T-helper 2 cell treated with Interferon-gamma antibody and Interleukin-4, amounts not matched to agents 5 μg/mL and 100 μg/mL, for 36 hours (primary cell): ENCODE results near the gene GOLGA8N.
"Not testable (repeated sequence)": the region's sequence is repeated elsewhere in the genome, so short reads cannot be mapped to it uniquely, and the experiment has no call there.

Experiments
- DNase-seq: peaks from one replicate; pipeline ENCODE4 v3.0.0; 2021; ENCODE audit warnings: low spot score
- H3K27ac Mint-ChIP-seq: one replicate; pipeline ENCODE4 v1.8.0; 2021; ENCODE audit warnings: mild to moderate bottlenecking, mixed read lengths
- H3K27me3 Mint-ChIP-seq: one replicate; pipeline ENCODE4 v1.8.0; 2021; ENCODE audit warnings: low read depth, mixed read lengths
- H3K36me3 Mint-ChIP-seq: one replicate; pipeline ENCODE4 v1.8.0; 2021; ENCODE audit warnings: low read depth, mixed read lengths
- H3K4me1 Mint-ChIP-seq: one replicate; pipeline ENCODE4 v1.8.0; 2021; ENCODE audit warnings: low read depth, mixed read lengths
- H3K4me3 Mint-ChIP-seq: one replicate; pipeline ENCODE4 v1.8.0; 2022; ENCODE audit warnings: mild to moderate bottlenecking, moderate library complexity, mixed read lengths
- H3K9me3 Mint-ChIP-seq: one replicate; pipeline ENCODE4 v1.8.0; 2021; ENCODE audit warnings: mixed read lengths

Gene GOLGA8N

DNA sequence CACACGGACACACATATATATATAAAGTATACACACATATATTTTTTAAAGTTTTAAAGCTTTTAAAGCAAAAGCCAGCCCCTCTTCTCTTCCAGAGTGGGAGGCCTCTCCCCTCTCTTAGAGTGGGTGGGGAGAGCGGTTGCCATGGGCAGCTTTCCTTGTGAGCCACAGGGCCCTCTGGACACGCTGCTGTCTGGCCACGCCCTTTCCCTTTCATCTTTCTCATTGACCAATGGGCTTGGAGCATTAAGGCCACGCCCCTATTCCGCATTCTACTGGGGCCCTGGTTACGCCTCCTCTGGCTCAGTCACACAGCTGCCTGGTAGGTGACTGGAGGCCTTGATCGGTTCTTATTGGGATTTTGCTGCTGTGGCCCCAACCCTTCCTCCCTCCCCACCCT, at the start of gene GOLGA8N:
GOLGA8N (plus strand) TSS at position 306 of the 400 bp plus-strand sequence.
- H3K27me3 Mint-ChIP-seq, result not testable (repeated sequence)

DNA sequence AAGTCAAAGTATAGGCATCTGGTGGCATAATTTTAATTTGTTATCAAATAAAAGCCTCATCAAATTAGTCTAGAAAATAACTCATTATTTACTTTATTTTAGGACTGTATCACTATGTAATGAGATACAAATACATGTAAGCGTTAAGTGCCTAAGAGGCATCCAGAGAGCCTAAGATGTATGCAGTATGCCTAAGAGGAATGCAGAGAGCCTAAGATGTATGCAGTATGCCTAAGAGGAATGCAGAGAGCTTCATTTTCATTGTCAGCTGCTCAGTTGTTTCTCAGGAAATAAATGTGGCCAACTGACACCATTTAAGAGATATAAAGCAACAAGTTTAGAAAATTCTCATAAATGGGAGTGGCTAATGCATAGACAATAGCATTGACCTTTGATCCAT, 49.8 kb upstream of the GOLGA8N start:
- not testable (repeated sequence) for H3K27me3 Mint-ChIP-seq, DNase-seq, H3K9me3 Mint-ChIP-seq, H3K36me3 Mint-ChIP-seq, H3K4me1 Mint-ChIP-seq, H3K4me3 Mint-ChIP-seq, H3K27ac Mint-ChIP-seq

More for the DNA sequence above, at the start of gene GOLGA8N:
- H3K36me3 Mint-ChIP-seq, DNase-seq, H3K27ac Mint-ChIP-seq, H3K4me3 Mint-ChIP-seq, H3K9me3 Mint-ChIP-seq, H3K4me1 Mint-ChIP-seq: not testable (repeated sequence)

DNA sequence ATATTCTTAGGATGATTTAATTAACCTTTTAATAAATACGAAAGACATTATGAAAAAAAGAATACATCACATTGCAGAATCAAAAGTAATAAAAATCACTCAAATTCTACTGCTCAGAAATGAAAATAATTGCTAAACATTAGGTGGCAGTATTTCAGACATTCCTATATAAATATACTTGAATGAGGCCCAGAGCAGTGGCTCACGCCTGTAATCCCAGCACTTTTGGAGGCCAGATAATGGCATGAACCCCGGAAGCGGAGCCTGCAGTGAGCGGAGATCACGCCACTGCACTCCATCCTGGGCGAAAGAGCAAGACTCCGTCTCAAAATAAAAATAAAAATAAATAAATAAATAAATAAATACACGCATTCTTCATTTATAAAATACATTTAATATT, 48.1 kb upstream of the GOLGA8N start:
- not testable (repeated sequence) for H3K4me1 Mint-ChIP-seq, H3K4me3 Mint-ChIP-seq, H3K27me3 Mint-ChIP-seq, H3K36me3 Mint-ChIP-seq, DNase-seq, H3K9me3 Mint-ChIP-seq, H3K27ac Mint-ChIP-seq

DNA sequence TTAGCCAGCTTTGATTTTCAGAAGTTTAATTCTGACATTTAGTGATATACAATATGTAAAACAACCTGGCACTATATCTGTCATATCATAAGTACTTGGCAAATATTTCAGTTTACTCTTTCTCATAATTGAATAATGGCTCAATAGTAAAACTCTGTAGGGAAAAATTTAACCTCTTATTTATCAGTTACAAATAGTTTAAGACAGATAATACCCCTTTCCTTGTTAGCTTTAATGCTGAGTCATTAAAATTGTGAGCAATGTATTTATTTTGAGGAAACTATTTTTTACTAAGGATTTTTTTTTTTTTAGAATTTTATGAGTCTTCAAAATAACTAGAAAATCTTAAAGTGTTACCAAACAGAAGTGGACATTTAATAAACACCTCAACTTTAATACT, 38.7 kb upstream of the GOLGA8N start:
- not testable (repeated sequence) for H3K27me3 Mint-ChIP-seq, H3K4me1 Mint-ChIP-seq, H3K9me3 Mint-ChIP-seq, H3K27ac Mint-ChIP-seq, DNase-seq, H3K4me3 Mint-ChIP-seq, H3K36me3 Mint-ChIP-seq

DNA sequence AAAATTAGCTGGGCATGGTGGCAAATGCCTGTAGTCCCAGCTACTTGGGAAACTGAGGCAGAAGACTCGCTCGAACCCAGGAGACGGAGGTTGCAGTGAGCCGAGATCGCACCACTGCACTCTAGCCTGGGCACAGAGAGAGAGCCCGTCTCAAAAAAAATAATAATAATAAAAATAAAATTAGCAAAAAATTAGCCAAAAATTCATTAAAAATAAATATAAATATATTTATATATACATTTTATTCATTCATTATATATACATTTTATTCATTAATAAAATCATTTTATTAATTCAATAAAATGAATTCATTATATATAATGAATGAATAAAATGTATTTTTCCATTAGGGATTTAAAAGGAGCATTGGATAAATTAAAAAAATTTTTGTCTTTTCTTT, 31.1 kb upstream of the GOLGA8N start:
- DNase-seq, H3K9me3 Mint-ChIP-seq, H3K36me3 Mint-ChIP-seq, H3K4me1 Mint-ChIP-seq, H3K4me3 Mint-ChIP-seq, H3K27me3 Mint-ChIP-seq, H3K27ac Mint-ChIP-seq: not testable (repeated sequence)

DNA sequence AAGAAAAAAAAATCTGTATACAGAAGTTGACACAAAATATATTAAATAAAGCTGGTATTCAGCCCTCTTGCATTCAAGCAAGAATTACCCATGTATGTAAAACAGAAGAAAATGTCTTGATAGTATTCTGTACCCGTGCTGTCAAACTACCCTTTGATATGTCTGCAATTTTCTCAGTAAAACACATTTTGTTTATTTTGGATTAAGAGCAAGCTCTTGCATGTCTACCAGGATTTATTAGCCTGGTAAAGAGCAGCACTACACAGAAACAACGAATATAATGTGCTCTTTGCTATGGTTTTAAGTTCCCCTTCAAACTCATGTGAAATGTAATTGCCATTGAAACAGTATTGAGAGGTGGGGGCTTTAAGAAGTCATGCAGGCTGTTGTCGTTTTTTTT, 24.3 kb upstream of the GOLGA8N start:
- not testable (repeated sequence) for H3K27me3 Mint-ChIP-seq, H3K36me3 Mint-ChIP-seq, H3K9me3 Mint-ChIP-seq

DNA sequence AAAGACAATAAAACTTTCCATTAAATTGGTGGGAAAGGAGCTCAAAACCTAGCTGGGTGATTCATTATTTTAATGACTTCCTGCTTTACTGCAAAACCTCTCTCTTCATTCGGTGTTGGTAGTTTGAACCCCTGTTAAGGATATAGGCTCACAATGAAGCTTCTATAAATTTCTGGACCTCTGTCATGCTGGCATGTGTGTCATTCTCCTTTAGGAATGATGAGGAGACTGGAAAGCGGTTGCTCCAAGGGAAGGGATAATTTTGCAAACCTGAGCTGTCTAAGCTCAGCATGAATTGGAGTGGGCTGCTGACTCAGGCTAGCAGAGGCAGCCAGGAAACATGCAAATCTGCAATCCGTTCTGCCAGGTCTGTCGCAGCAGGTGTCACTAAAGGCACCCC, 14.8 kb upstream of the GOLGA8N start:
- not testable (repeated sequence) for H3K27me3 Mint-ChIP-seq, H3K36me3 Mint-ChIP-seq, H3K9me3 Mint-ChIP-seq, H3K4me1 Mint-ChIP-seq
- H3K27ac Mint-ChIP-seq, result peak overlapping the region; percentile 78
- peak overlapping the region; percentile 58 for H3K4me3 Mint-ChIP-seq
- peak; percentile 17 for DNase-seq

More for the DNA sequence above, 24.3 kb upstream of the GOLGA8N start:
- not testable (repeated sequence) for H3K4me3 Mint-ChIP-seq, H3K27ac Mint-ChIP-seq, H3K4me1 Mint-ChIP-seq, DNase-seq

DNA sequence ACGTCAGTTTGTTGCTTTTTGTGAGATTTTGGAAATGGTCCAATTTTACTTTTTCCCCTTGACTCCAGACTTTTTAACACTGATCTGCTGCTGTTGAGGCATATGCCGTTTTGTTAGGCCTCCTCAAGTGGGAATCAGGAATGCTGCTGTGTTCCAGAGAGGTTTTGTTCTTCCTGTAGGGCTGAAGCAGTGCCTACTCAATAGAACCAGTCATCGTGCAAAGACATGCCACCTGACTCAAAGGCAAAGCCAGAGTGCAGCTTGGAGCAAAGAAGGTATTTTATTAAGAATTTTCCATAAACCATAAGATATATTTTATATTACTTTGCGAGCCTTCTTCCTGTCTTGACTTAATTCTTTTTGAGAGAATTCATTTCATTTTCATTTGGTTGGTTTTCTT, 7.4 kb upstream of the GOLGA8N start:
- H3K4me1 Mint-ChIP-seq, H3K9me3 Mint-ChIP-seq, DNase-seq, H3K27ac Mint-ChIP-seq, H3K4me3 Mint-ChIP-seq, H3K36me3 Mint-ChIP-seq, H3K27me3 Mint-ChIP-seq: not testable (repeated sequence)

DNA sequence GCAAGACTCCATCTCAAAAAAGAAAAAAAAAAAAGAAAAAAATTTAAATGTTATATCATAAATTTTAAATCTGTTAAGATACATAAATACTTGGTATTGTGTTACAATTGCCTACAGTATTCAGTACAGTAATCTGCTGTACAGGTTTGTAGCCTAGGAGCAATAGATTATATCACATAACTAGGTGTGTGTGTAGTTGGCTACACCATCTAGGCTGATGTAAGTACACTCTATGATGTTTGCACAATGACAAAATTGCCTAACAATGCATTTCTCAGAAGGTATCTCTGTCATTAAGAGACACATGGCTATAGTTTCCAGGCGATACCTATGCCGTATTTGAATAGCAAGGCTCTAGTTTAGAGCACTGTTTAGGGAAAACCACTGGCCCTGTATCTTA, 16.3 kb downstream of the GOLGA8N start:
- DNase-seq, H3K4me1 Mint-ChIP-seq, H3K4me3 Mint-ChIP-seq, H3K36me3 Mint-ChIP-seq, H3K9me3 Mint-ChIP-seq, H3K27ac Mint-ChIP-seq, H3K27me3 Mint-ChIP-seq: not testable (repeated sequence)

DNA sequence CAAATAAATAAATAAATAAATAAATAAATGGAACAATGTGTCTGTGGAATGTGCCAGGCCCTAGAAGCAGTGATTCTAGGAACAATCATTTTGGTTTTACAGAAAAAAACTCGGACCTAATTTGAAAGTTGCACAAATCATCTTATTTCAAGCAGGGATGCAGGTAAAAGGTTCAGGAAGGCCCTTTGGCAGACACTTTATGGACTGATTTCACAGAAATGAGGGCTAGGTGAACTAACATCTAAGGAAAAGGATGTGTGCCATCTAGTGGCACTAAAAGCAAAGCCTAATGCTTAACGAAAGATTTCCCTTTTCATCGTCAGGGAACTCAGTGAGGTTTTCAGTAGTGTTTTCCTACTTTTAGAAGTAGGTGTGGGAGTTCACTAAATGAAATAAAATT, 17.5 kb downstream of the GOLGA8N start:
- not testable (repeated sequence) for H3K27ac Mint-ChIP-seq, H3K9me3 Mint-ChIP-seq, H3K36me3 Mint-ChIP-seq, H3K4me1 Mint-ChIP-seq, H3K27me3 Mint-ChIP-seq, H3K4me3 Mint-ChIP-seq, DNase-seq

DNA sequence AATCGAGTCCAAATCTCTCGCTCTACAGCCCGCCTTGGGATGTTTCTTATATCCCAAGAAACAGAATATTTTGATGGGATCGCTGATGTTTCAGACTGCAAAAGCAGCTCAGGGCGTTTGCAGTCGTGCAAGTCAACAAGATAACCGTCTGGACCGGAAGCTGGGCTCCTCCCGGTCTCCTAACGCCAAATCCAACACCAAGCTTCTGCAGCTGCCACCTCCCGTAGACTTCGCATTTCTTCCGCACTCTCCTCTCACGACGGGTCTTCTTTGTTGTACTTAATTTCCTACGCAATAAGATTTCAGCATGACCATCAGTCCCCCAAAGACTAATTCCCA, 21.4 kb downstream of the GOLGA8N start:
- peak overlapping the region; percentile 95 for H3K27ac Mint-ChIP-seq
- H3K36me3 Mint-ChIP-seq, result peaks cover 22% of the 10 kb centered on the region
- H3K27me3 Mint-ChIP-seq, H3K9me3 Mint-ChIP-seq, DNase-seq: not testable (repeated sequence)
- peak overlapping the region; percentile 98 for H3K4me3 Mint-ChIP-seq
- H3K4me1 Mint-ChIP-seq, result peaks cover 16% of the 10 kb centered on the region

DNA sequence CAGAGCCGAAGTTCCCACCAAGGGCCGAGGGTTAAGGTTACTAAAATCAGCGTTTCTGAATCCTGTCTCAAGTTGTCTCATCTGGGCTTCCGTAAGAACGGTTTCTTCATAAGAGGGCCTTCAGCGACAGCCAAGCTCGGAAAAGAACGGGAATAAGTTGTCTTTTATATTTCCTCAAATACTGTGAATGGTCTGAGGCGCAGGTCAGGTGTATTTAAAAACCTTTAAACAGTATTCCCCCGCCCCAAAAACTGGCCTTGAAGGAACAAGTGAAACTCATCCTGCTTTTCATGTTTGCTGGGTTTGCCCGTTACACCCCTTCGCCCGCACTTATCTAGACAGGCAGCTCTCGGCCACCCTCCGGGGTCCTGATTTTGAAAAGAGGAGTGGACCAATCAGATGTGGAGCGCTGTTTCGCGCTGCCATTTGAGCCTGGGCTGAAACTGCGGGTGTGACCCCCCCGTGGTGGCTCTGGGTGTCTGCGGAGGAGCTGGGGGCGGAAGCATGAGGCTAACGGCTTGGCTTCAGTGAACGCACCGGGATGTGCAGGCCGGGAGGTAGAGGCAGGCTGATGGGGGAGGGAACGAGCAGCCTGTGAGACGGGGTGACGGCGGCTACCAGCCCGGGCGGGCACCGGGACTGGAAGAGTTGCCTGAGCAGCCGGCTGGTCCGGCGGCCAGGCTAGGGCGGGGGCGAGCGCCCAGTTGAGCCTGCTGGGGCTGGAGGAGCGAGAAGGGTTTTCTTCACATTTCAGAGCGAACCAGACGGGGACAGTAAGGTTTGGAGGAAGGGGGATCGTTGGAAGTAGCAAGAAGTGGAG, 22.0 kb downstream of the GOLGA8N start, which contains the start of gene ARHGAP11A:
ARHGAP11A (plus strand) TSS at position 454 of the 820 bp plus-strand sequence. CDS start 708 bp downstream, outside the sequence.
- Mint-ChIP-seq H3K4me1 (peaks cover 16% of the 10 kb centered on the region), H3K27ac (peak within 1 kb of the TSS; percentile 95), H3K36me3 (peaks cover 24% of the 10 kb centered on the region), H3K4me3 (peak within 1 kb of the TSS; percentile 98)
- not testable (repeated sequence) for H3K9me3 Mint-ChIP-seq, H3K27me3 Mint-ChIP-seq
- DNase-seq, result peak; percentile 86

DNA sequence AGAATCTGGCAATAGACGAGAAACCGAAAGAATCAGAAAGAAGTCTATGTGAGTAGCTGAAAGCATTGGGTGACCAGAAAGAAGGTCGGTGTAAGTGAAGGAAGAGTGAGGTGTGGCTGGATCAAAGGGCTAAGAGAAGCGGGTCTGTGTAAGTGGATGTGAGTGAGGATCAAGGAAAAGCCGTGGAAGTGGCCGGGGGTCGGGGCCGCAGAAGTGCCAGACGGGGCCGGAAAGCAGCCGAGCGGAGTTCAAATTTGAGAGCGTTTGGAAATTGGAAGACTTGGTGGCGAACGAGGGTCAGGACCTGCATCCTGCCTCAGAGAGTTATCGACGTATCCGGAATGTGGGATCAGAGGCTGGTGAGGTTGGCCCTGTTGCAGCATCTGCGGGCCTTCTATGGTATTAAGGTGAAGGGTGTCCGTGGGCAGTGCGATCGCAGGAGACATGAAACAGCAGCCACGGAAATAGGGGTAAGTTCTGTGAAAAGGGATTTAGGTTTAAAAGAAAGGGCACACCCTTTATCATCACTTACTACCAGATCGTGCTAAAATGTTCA, 22.7 kb downstream of the GOLGA8N start:
- H3K4me1 Mint-ChIP-seq, result peaks cover 15% of the 10 kb centered on the region
- peak overlapping the region; percentile 95 for H3K27ac Mint-ChIP-seq
- H3K27me3 Mint-ChIP-seq, H3K9me3 Mint-ChIP-seq: not testable (repeated sequence)
- peaks cover 24% of the 10 kb centered on the region for H3K36me3 Mint-ChIP-seq
- peak overlapping the region; percentile 98 for H3K4me3 Mint-ChIP-seq
- DNase-seq, result peak; percentile 25

DNA sequence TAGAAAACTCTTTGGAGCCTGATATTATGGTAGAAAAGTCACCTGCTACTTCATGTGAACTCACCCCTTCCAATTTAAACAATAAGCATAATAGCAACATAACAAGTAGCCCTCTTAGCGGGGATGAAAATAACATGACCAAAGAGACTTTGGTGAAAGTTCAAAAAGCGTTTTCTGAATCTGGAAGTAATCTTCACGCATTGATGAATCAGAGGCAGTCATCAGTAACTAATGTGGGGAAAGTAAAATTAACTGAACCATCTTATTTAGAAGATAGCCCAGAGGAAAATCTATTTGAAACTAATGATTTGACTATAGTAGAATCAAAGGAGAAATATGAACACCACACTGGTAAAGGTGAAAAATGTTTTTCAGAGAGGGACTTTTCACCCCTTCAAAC, 43.2 kb downstream of the GOLGA8N start:
- peaks cover 60% of the 10 kb centered on the region for H3K36me3 Mint-ChIP-seq
- peaks cover 6% of the 10 kb centered on the region for H3K4me1 Mint-ChIP-seq
- H3K27ac Mint-ChIP-seq, result no peak overlapping the region
- H3K4me3 Mint-ChIP-seq, result no peak overlapping the region
- no peaks in the 10 kb centered on the region for H3K27me3 Mint-ChIP-seq
- no peak for DNase-seq
- no peaks in the 10 kb centered on the region for H3K9me3 Mint-ChIP-seq
